Upper lobe of left lung (tissue), 6 donors: ENCODE data around the gene VDAC1. TPM values are rescaled to one million over a fixed set of nuclear protein-coding genes. Genes with fewer than 3 reads are reported as not detected.

Source experiments
- ATAC-seq, 2 donors: fragments of 200-7000 bp; cut with Tn5 transposase; one replicate each; pipeline ENCODE4 v1.9.1; 2022; ENCODE audit warnings: mild to moderate bottlenecking in 2 of 2, moderate library complexity in 2 of 2; ENCODE audit not compliant: low FRiP score in 2 of 2
- DNase-seq, 2 donors: peaks; one replicate each; pipeline ENCODE4 v3.0.0-alpha.2; 2019 to 2020
- H3K27ac ChIP-seq, 4 donors: fragments of 200-600 bp; sonication (generic); one replicate each; pipeline ENCODE4 v1.5.1; 2016 to 2019
- H3K27me3 ChIP-seq, 4 donors: fragments of 200-600 bp; sonication (generic); one replicate each; pipeline ENCODE4 v1.5.1; 2017 to 2019
- H3K36me3 ChIP-seq, 4 donors: fragments of 200-600 bp; sonication (generic); one replicate each; pipeline ENCODE4 v1.5.1; 2016 to 2019
- H3K4me1 ChIP-seq, 4 donors: fragments of 200-600 bp; sonication (generic); one replicate each; pipeline ENCODE4 v1.5.1; 2018 to 2019
- H3K4me3 ChIP-seq, 4 donors: fragments of 200-600 bp; sonication (generic); one replicate each; pipeline ENCODE4 v1.5.1; 2017 to 2019; ENCODE audit warnings: mild to moderate bottlenecking in 2 of 4, moderate library complexity in 1 of 4
- H3K9me3 ChIP-seq, 4 donors: fragments of 200-600 bp; sonication (generic); one replicate each; pipeline ENCODE4 v1.5.1; 2018 to 2019
- EP300 ChIP-seq, 4 donors: sonication (generic); formaldehyde crosslinking; IDR thresholded peaks; one replicate each; pipeline ENCODE4 v1.5.1; 2017; ENCODE audit warnings: antibody characterized with exemption in 4 of 4, control low read depth in 2 of 4
- POLR2A ChIP-seq, 4 donors: fragments of 450-650 bp; IDR thresholded peaks; one replicate each; pipeline ENCODE4 v1.5.1; 2016 to 2017; ENCODE audit warnings: antibody characterized with exemption in 4 of 4, mild to moderate bottlenecking in 2 of 4
- POLR2AphosphoS5 ChIP-seq, 2 donors: sonication (generic); formaldehyde crosslinking; IDR thresholded peaks; one replicate each; pipeline ENCODE4 v1.5.1; 2017; ENCODE audit warnings: antibody characterized with exemption in 2 of 2
- WGBS, 2 donors: methylation state at CpG; one replicate each; pipeline ENCODE4 v1.1.5; 2017 to 2018; 5-methylcytosine and 5-hydroxymethylcytosine counted together
- total RNA-seq, 6 donors: library from RNA; depleted of rRNA in 4 of 6; stranded (reverse); fragments of >200 nt in 4 of 6; gene quantifications; one replicate each; pipeline versions ENCODE4 v1.1.0 to v1.2.1, GENCODE V29; 2016 to 2021
- TF ChIP-seq, protein P1 (sequence below), 6 experiments: fragments of 450-650 bp in 4 of 6; fragments of 200-600 bp in 2 of 6; sonication (generic) in 2 of 6; IDR thresholded peaks; one replicate each; pipeline ENCODE4 v1.5.1; 2016 to 2019; ENCODE audit warnings: antibody characterized with exemption in 6 of 6
- donor health status: DM: no; HTN: no; CAD: no; lungs with moderate emphysema.
- donor health status: DM: no; HTN: yes; CAD: no; lungs with severe emphysema.

The VDAC1 gene
- total RNA-seq, 6 donors from 2014 or later, result 66.0 to 121 (median 98.5) TPM

DNA sequence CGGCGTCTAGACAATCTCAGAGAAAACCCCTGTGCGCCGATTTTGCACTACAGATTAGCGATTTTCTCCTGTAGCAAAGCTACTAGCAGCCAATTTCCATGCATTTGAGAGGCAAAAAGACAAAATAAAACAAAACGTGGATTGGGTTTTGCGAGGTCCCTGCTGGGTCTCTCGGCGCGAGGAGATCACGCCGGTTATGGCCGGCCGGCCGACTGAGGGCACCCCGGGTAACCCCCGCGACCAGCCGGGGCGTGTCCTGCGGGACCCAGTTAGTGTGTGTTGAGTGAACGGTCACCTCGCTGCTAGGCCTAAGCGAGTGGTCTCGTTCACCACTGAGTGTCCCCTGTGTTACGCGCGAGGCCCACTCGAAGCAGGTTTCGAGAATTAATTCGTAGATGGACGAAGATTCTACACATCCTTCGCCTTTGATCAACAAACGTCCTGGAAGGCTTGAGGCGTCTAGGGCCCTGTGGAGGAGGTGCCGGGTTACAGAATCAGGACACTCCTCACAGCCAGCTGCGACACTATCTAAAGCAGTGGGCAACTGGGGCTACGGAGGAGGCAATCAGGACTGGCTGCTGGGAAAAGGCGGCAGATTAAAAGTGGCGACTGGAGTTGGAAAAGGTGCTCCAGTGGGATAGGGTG, 764 bp upstream of the VDAC1 start:
- Histone ChIP-seq H3K27me3 (no peaks in the 10 kb centered on the region), H3K27ac (peak overlapping the region; percentile 97 to 100 (median 98)), H3K4me3 (peak overlapping the region; percentile 64 to 96 (median 88)), H3K36me3 (peaks cover 0 to 9% (median 3%) of the 10 kb centered on the region in 4 donors), H3K9me3 (no peaks in the 10 kb centered on the region), H3K4me1 (peaks cover 28 to 36% (median 30%) of the 10 kb centered on the region in 4 donors)
- peak; percentile 52 to 70 for ATAC-seq
- WGBS, 2 donors, result 16 to 24% methylated on average over 39 to 40 of the region's 40 CpGs
- TF ChIP-seq EP300 (IDR thresholded peaks at IDR 0.05) (no peak), POLR2A (IDR thresholded peaks at IDR 0.05) (peak in 1 of 4 donors; percentile 32)
- peak; percentile 53 to 90 for DNase-seq

DNA sequence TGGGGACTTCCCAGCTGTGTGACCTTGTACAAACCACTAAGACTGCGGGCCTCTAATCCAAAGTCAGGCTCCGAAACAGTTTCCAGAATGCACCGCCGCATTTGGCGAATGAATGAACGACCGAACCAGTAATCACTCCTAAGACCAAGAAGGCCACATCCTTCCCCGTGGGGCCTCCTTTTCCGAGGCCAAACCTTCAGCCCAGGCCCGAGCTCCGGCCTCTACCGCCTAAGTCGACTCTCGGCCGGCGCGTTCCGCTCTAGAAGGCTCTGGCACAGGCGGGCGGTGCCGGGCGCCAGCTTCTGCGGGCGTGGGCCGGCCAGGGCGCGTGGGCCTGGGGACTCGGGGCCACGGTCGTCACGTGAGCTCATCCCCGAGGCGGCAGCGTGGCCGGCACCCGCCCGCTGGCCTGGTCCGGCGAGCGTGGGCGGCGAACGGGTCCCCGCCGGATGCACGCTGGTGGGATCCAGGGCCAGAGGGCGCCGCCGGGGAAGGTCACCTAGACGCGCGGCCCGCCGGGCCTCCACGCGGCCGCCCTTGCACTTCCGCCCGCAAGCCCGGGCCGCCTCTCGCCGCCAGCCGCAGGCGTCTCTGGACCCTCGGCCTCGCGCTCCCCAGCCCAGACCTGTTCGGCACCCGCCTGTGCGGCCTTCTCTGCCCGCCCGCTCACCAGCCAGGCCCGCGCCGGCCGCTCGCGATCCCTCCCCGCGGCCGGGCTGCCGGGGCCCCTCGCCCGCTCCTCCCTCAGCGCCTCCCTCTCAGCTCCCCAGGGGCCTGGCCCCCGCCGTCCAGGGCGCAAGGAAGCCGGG, 754 bp downstream of the VDAC1 start:
- Histone ChIP-seq H3K9me3 (no peaks in the 10 kb centered on the region), H3K27ac (peak overlapping the region; percentile 97 to 100 (median 98)), H3K4me3 (peak overlapping the region; percentile 64 to 96 (median 92)), H3K27me3 (no peaks in the 10 kb centered on the region), H3K4me1 (peaks cover 33 to 50% (median 39%) of the 10 kb centered on the region in 4 donors), H3K36me3 (peaks cover 0 to 9% (median 3%) of the 10 kb centered on the region in 4 donors)
- 0 to 1% methylated on average over 1 to 14 of the region's 90 CpGs for WGBS, 2 donors
- peak; percentile 53 to 94 for DNase-seq
- peak; percentile 20 to 72 for ATAC-seq
- TF ChIP-seq POLR2A (IDR thresholded peaks at IDR 0.05) (peak in 3 of 4 donors; percentile 9 to 59 (median 18)), EP300 (IDR thresholded peaks at IDR 0.05) (no peak)
- TF ChIP-seq, protein P1, sequence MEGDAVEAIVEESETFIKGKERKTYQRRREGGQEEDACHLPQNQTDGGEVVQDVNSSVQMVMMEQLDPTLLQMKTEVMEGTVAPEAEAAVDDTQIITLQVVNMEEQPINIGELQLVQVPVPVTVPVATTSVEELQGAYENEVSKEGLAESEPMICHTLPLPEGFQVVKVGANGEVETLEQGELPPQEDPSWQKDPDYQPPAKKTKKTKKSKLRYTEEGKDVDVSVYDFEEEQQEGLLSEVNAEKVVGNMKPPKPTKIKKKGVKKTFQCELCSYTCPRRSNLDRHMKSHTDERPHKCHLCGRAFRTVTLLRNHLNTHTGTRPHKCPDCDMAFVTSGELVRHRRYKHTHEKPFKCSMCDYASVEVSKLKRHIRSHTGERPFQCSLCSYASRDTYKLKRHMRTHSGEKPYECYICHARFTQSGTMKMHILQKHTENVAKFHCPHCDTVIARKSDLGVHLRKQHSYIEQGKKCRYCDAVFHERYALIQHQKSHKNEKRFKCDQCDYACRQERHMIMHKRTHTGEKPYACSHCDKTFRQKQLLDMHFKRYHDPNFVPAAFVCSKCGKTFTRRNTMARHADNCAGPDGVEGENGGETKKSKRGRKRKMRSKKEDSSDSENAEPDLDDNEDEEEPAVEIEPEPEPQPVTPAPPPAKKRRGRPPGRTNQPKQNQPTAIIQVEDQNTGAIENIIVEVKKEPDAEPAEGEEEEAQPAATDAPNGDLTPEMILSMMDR (IDR thresholded peaks at IDR 0.05), result peak in 1 of 6 experiments; percentile 4

DNA sequence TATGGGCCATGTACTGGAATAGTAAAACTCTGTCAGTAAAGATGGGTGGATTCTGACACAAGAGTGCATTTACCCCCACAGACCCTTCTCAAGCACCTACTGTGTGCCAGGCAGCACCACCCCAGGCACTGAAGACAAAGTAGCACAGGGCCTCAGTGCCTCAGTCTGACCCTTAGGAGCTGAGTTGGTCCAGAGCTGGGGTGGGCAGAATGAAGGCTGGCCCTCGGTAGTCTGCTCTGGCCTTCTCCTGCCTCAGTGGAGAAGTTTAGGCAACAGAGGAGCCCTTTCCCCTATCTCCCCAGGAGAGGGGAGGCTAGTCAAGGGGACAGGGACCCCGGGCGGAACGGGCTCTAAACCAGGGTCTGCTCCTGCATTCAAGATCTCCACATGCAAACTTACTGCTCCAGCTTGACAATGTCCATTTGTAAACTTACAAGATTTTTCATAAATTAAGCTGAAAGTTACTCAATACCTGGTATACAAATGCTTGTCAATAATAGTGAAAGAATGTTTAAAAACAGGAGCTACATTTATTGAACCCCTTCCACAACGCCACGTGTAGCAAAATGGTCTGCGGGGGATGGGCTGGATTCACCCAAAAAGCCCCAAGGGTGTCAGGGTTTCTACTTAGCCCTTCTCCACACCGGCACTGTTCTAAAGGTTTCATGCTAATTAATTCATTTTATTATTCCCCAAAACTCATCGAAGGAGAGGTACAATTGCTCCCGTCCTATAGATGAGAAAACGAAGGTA, 1.5 kb downstream of the VDAC1 start:
- ATAC-seq (no peak), DNase-seq (no peak)
- H3K27me3 ChIP-seq, result no peaks in the 10 kb centered on the region
- H3K4me1 ChIP-seq, result peaks cover 36 to 58% (median 40%) of the 10 kb centered on the region in 4 donors
- WGBS, 2 donors, result 26 to 32% methylated on average over 11 of the region's 11 CpGs
- H3K27ac ChIP-seq, result peak overlapping the region; percentile 97 to 100 (median 98)
- H3K36me3 ChIP-seq, result peaks cover 0 to 9% (median 3%) of the 10 kb centered on the region in 4 donors
- TF ChIP-seq EP300 (IDR thresholded peaks at IDR 0.05), result no peak
- TF ChIP-seq POLR2A (IDR thresholded peaks at IDR 0.05), result no peak
- TF ChIP-seq, protein P1 (IDR thresholded peaks at IDR 0.05), result no peak
- no peak for TF ChIP-seq POLR2AphosphoS5 (IDR thresholded peaks at IDR 0.05)
- no peaks in the 10 kb centered on the region for H3K9me3 ChIP-seq
- peak overlapping the region; percentile 64 to 96 (median 92) for H3K4me3 ChIP-seq

DNA sequence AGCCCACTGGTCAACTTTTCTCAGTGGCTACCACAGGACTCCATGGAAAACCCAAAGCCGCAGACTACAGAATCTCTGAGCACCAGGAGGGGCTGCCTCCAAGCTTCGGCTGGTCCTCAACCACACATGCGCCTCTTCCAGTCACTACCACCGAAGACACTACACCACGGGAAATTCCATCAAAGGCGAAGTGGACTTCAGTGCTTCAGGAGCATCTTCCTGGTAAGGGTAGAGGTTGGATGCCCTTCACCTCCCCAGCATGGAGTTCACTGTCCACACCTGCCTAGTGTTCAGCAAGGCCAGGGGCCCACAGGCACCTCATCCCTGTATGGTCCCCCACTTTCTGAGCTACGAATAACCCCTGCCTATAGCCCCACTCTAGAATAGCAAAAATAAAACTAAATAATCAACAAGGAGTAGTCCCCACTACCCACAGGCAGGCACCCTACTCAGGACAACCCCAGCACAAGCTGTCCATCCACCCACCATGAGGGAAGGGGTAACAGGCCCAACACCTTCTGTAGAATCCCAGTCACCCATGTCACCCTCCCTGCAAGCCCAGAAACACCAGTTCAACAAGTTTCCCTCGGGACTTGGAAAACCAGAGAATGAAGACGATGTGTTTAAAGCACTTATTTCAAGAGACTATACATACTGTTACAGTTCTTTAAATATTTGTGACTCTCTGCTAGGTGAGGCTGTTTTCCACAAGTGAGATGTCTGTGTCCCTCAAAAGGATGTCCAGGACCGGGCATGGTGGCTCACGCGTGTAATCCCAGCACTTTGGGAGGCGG, 2.6 kb downstream of the VDAC1 start:
- Histone ChIP-seq H3K27ac (peak overlapping the region in 2 of 4 donors; percentile 53 to 97), H3K36me3 (peaks cover 0 to 9% (median 3%) of the 10 kb centered on the region in 4 donors), H3K4me3 (peak overlapping the region in 1 of 4 donors; percentile 96), H3K9me3 (no peaks in the 10 kb centered on the region), H3K27me3 (no peaks in the 10 kb centered on the region), H3K4me1 (peaks cover 36 to 59% (median 40%) of the 10 kb centered on the region in 4 donors)
- DNase-seq, result no peak
- WGBS, 2 donors, result 86 to 91% methylated on average over 13 of the region's 13 CpGs
- no peak for TF ChIP-seq POLR2AphosphoS5 (IDR thresholded peaks at IDR 0.05)
- TF ChIP-seq, protein P1 (IDR thresholded peaks at IDR 0.05), result no peak
- no peak for ATAC-seq
